Muscle of leg (tissue), 11 donors: ENCODE data around the gene RECQL. TPM values are rescaled to one million over a fixed set of nuclear protein-coding genes. Genes with fewer than 3 reads are reported as not detected.
"Not testable (repeated sequence)": the region's sequence is repeated elsewhere in the genome, so short reads cannot be mapped to it uniquely, and the experiment has no call there.

Experiments
- DNase-seq: peaks from one replicate; pipeline ENCODE4 v3.0.0; 2013
- H3K27ac ChIP-seq: one replicate; pipeline ENCODE4 v1.5.1; 2013; ENCODE audit warnings: mild to moderate bottlenecking, low read length, control low read depth
- H3K27me3 ChIP-seq: one replicate; pipeline ENCODE4 v1.6.1; 2013; ENCODE audit warnings: low read length; ENCODE audit not compliant: control insufficient read depth, insufficient read depth
- H3K36me3 ChIP-seq: one replicate; pipeline ENCODE4 v1.6.1; 2013; ENCODE audit warnings: low read length; ENCODE audit not compliant: control insufficient read depth, insufficient read depth
- H3K4me1 ChIP-seq: one replicate; pipeline ENCODE4 v1.6.1; 2013; ENCODE audit warnings: low read length; ENCODE audit not compliant: control insufficient read depth, insufficient read depth
- H3K4me3 ChIP-seq: one replicate; pipeline ENCODE4 v1.5.1; 2013; ENCODE audit warnings: low read length, control low read depth
- H3K9me3 ChIP-seq: replicated peaks from 2 replicates; pipeline ENCODE4 v1.6.1; 2013; ENCODE audit warnings: low read depth, low read length; ENCODE audit not compliant: control insufficient read depth
- WGBS: methylation state at CpG from one replicate; pipeline ENCODE4 v1.1.5; 2013; ENCODE audit warnings: missing lambda C conversion rate; ENCODE audit not compliant: insufficient coverage; 5-methylcytosine and 5-hydroxymethylcytosine counted together
- polyA plus RNA-seq, 8 donors: library from polyadenylated mRNA; unstranded; fragments of 120-200 nt; gene quantifications; one replicate each; pipeline versions ENCODE4 v1.2.1 to v1.2.3, GENCODE V29; 2013; ENCODE audit warnings: inconsistent platforms in 1 of 8, low replicate concordance in 1 of 8; ENCODE audit not compliant: insufficient read length in 8 of 8, insufficient read depth in 1 of 8
- total RNA-seq: library from RNA; stranded (reverse); fragments of 120-200 nt; gene quantifications from one replicate; pipeline ENCODE4 v1.2.4, GENCODE V29; 2013

Gene RECQL
- total and polyA plus RNA-seq, 9 donors: 16.1 to 45.8 (median 29.8) TPM

DNA sequence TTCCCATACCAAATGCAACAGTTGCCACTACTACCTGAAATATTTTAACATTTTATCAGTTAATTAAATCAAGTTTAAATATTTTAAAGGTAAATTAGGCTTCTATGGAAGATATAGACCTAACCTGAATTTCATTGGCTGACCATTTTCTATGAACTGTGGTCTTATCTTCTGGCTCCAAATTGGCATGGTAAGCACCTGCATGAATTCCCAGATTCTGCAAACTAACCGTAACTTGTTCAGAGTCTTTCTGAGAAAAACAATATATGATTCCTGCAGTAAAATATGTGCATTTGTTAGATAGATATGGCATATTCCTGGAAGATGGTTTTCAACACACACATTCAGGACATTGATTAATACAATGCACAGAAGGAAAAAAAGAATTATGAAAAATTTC is 25.9 kb downstream of the RECQL start:
- Histone ChIP-seq H3K4me3 (no peak overlapping the region), H3K27ac (no peak overlapping the region), H3K4me1 (no peaks in the 10 kb centered on the region), H3K27me3 (no peaks in the 10 kb centered on the region), H3K36me3 (peaks cover 33% of the 10 kb centered on the region), H3K9me3 (no peaks in the 10 kb centered on the region)
- WGBS: no CpG with 5 or more reads among the region's 1 CpG
- no peak for DNase-seq

DNA sequence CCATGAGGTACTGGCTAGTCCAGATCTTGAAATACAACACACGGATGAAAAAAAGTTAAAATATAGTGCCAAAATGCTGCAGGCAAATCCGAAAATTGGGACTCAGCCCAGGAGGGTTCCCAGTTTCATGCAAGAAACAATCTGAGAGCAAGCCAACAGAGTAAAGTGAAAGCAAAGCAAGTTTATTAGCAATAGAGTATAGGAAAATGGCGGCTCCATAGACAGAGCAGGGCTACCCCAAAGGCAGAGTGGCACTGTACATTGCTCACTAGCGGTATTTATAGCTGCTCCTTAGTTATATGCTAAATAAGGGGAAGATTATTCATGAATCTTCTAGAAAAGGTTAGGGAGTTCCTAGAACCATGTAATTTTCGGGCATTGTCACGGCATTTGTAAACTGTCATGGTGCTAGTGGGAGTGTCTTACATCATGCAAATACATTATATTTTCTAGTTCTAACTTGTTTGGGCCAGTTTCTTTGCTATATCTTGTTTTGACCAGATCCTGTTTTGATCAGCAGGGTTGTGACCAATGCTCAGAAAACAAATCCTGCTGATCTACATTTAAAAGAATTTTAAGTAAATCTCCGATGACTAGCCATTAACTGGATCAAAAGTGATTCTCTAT is 29.1 kb downstream of the RECQL start:
- no peak for DNase-seq
- no peaks in the 10 kb centered on the region for H3K9me3 ChIP-seq
- no peak overlapping the region for H3K27ac ChIP-seq
- no peaks in the 10 kb centered on the region for H3K4me1 ChIP-seq
- H3K4me3 ChIP-seq: no peak overlapping the region
- WGBS: 94% methylated on average over 4 of the region's 7 CpGs
- no peaks in the 10 kb centered on the region for H3K27me3 ChIP-seq
- H3K36me3 ChIP-seq: peaks cover 17% of the 10 kb centered on the region

DNA sequence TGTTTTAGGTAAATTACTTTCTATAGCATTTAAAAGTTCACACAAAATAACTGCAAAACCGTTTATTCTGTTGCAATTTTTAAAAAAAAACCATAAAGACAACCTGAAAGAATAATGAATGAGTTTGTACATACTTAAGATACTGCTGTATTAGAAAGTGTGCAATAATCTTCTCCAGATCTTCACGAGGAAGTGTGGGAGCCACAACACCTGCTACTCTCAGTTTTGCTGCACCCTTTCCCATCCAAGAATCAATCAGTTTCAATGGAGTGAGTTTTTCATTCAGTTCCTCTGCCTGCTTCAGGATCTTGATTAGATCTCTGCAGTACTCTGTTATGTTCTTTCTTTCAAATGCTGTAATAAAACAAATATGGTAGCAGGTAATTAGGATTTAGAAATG is 30.1 kb downstream of the RECQL start:
- no CpG with 5 or more reads among the region's 2 CpGs for WGBS
- DNase-seq: no peak
- no peaks in the 10 kb centered on the region for H3K9me3 ChIP-seq
- H3K4me1 ChIP-seq: no peaks in the 10 kb centered on the region
- H3K27me3 ChIP-seq: no peaks in the 10 kb centered on the region
- peaks cover 17% of the 10 kb centered on the region for H3K36me3 ChIP-seq
- H3K4me3 ChIP-seq: no peak overlapping the region
- no peak overlapping the region for H3K27ac ChIP-seq

DNA sequence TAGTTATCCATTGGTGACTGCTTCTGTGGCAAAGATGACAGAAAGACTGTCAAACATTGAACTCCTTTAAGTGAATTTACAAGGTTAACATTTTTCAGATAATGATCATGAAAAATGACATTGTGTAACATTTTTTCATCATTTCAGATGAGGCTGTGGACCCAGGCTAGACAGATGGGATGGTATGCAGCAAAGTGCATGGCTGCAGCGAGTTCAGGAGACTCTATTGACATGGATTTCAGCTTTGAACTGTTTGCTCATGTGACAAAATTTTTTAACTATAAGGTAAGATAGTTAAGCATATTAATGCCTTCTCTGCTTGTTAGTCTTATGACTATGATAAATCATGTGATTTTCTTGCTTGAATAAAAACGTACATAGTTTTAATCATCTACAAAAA is 34.1 kb downstream of the RECQL start:
- not testable (repeated sequence) for DNase-seq, H3K27me3 ChIP-seq, H3K4me3 ChIP-seq, H3K27ac ChIP-seq, H3K4me1 ChIP-seq, H3K9me3 ChIP-seq
- H3K36me3 ChIP-seq: peaks cover 11% of the 10 kb centered on the region
- WGBS: no CpG with 5 or more reads among the region's 2 CpGs

DNA sequence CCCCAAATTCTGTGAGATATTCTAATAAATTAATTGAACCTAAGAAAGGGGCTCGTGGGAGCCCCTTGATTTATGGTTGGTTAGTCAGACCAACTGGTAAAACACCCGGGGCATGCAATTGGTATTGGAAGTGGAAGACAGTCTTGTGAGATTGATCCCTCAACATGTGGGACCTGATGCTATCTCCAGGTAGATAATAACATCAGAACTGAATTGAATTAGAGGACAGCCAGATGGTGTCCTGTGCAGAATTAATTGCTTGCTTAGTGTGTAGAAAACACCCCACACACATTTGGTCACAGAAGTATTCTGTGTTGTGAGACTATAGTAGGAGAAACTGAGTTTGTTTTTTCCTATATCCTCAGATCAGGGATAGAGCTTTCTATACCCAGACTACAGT is 42.0 kb downstream of the RECQL start:
- Histone ChIP-seq H3K27ac (no peak overlapping the region), H3K4me3 (no peak overlapping the region), H3K27me3 (no peaks in the 10 kb centered on the region), H3K9me3 (no peaks in the 10 kb centered on the region), H3K4me1 (no peaks in the 10 kb centered on the region), H3K36me3 (peaks cover 24% of the 10 kb centered on the region)
- 50% methylated on average over 1 of the region's 2 CpGs for WGBS
- DNase-seq: no peak

DNA sequence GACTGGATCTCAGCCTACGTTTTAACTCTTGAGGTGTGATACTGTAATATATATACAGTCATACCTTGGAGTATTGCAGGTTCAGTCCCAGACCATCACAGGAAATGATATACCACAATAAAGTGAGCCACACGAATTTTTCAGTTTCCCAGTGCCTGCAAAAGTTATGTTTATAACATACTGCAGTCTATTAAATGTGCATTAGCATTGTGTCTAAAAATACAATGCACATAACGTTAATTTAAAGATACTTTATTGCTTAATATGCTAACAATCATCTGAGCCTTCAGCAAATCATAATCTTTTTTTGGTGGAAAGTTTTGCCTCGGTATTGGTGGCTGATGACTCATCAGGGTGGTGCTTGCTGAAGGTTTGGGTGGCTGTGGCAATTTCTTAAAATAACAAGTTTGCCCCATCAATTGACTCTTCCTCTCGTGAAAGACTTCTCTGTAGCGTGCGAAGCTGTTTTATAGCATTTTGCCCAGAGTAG is 45.1 kb downstream of the RECQL start:
- H3K9me3 ChIP-seq: no peaks in the 10 kb centered on the region
- H3K27ac ChIP-seq: no peak overlapping the region
- DNase-seq: no peak
- no peak overlapping the region for H3K4me3 ChIP-seq
- H3K27me3 ChIP-seq: no peaks in the 10 kb centered on the region
- H3K4me1 ChIP-seq: no peaks in the 10 kb centered on the region
- no CpG with 5 or more reads among the region's 7 CpGs for WGBS
- H3K36me3 ChIP-seq: peaks cover 23% of the 10 kb centered on the region

DNA sequence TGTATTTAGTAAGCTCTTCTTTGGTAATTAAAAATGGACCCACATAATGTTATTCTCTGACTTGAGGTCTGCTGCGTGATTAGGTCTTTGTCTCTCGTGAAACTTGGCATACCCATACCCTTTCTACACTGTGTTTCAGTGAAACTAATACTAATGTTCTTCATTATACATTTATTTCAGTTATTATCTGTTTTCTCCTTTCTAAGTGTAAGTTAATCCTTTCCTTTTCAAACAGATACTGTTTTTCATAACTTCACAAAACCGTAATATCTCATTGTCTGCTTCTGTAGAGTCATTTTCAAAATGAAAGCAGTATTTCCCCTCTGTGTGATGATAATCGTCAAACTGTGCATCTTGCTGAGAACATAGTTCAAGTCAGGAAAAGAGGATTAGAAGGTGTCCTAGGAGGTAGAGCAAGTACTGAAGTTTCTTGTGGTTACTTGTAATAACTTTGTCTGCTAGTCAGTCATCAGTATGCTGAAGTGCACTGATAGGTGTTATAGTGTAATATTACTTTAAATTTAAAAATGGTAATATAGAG is 48.1 kb downstream of the RECQL start:
- no peaks in the 10 kb centered on the region for H3K27me3 ChIP-seq
- no peak for DNase-seq
- no peaks in the 10 kb centered on the region for H3K9me3 ChIP-seq
- 100% methylated on average over 1 of the region's 4 CpGs for WGBS
- peaks cover 15% of the 10 kb centered on the region for H3K36me3 ChIP-seq
- no peaks in the 10 kb centered on the region for H3K4me1 ChIP-seq
- no peak overlapping the region for H3K27ac ChIP-seq
- no peak overlapping the region for H3K4me3 ChIP-seq

DNA sequence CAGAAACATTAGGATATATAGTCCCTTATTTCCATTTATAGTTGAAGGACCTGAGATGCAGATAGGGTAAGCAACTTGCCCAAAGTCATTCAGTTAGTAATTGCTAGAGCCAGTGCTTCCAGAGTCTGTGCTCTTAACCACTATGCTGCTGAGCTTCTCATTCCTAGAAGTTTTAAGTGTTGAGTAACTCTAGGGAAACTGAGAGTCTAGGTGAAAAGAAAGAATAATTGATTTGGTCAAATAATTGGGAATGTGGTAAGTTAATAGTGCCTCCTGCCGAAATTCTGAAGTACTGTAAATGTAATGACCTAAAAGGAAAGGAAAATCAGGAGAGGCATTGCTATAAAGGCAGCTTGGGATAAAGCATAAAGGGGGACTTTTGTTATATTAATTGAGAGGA is 49.9 kb downstream of the RECQL start:
- H3K4me1 ChIP-seq: no peaks in the 10 kb centered on the region
- H3K27ac ChIP-seq: no peak overlapping the region
- no peaks in the 10 kb centered on the region for H3K27me3 ChIP-seq
- no peaks in the 10 kb centered on the region for H3K9me3 ChIP-seq
- WGBS: 70% methylated on average over 1 of the region's 1 CpG
- H3K36me3 ChIP-seq: peaks cover 11% of the 10 kb centered on the region
- no peak overlapping the region for H3K4me3 ChIP-seq
- no peak for DNase-seq

DNA sequence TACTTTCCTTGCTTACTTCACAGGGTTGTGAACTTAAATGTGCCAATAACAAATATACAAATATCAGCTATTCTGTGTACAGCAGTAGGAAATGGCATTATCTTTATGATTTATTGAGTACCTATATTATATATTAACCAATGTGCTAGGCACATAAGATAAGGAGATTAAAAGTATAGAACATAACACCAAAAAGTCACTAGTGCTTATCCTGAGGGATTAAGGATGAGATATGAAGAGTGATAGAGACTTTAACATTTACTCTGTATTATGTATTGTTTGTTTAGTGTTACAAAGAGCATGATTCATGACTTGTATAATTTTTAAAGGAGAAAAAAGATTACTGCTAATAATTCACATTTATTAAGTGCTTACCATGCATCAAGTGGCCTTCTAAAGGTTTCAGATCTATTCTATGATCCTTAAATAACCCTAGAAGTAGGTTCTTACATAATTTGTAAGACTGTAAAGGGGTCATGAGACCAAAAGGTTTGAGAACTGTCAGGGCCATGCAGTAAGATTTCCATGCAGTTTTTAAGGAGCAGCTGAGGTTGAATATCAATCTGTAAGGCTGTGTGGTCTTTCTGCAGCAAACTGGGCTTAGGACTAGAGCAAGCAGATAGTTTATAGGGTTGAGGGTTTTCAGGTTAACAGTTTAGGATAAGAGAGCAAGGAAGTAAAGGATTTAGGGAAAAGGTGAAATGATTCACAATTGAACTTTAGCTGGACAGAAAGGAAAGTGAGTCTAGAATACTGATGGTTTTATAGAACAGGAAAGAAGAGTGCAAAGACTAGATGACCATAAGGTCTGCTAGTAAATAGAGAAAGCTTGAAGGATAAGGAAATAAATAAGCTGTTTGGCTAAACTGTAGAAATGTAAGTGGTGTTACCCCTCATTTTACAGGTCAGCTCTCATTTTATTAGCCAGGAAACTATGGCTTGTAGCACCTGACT is 57.0 kb downstream of the RECQL start:
- H3K36me3 ChIP-seq: peaks cover 13% of the 10 kb centered on the region

DNA sequence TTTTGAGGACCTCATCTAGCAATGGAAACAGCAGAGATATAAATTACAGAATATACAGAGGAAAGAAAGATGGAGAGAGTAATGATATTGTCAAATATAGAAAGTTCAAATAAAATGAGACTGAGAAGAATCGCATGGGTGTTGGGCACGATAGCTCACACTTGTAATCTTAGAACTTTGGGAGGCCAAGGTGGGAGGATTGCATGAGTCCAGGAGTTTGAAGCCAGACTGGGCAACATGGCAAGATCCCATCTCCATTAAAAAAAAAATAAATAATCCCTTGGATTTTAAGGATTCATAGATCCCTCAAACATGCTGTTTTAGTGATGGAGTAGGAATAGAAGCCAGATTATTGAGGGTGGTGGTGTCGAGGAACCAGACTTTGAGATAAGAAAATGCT is 62.1 kb downstream of the RECQL start:
- no peak overlapping the region for H3K27ac ChIP-seq
- no peaks in the 10 kb centered on the region for H3K4me1 ChIP-seq
- peaks cover 2% of the 10 kb centered on the region for H3K27me3 ChIP-seq
- H3K36me3 ChIP-seq: peaks cover 3% of the 10 kb centered on the region
- WGBS: 100% methylated on average over 2 of the region's 3 CpGs
- H3K4me3 ChIP-seq: no peak overlapping the region
- H3K9me3 ChIP-seq: no peaks in the 10 kb centered on the region
- no peak for DNase-seq

More for the DNA sequence above, 57.0 kb downstream of the RECQL start:
- H3K9me3 ChIP-seq: no peaks in the 10 kb centered on the region
- H3K4me3 ChIP-seq: no peak overlapping the region
- DNase-seq: no peak
- no peaks in the 10 kb centered on the region for H3K27me3 ChIP-seq
- H3K27ac ChIP-seq: no peak overlapping the region
- H3K4me1 ChIP-seq: no peaks in the 10 kb centered on the region
